Ovary (tissue), 3 donors: ENCODE data around the gene GAK.

Experiments used
- CTCF ChIP-seq, 3 donors: fragments of 450-650 bp in 2 of 3; fragments of 200-600 bp in 1 of 3; IDR thresholded peaks; one replicate each; pipeline versions ENCODE4 v1.5.1 to v1.8.0; 2016 to 2022; ENCODE audit warnings: antibody characterized with exemption in 3 of 3, mild to moderate bottlenecking in 1 of 3
- EP300 ChIP-seq: sonication (generic); formaldehyde crosslinking; IDR thresholded peaks from one replicate; pipeline ENCODE4 v1.6.1; 2017; ENCODE audit warnings: antibody characterized with exemption
- donor health status: DM: no; HTN: no; CAD: no.

DNA sequence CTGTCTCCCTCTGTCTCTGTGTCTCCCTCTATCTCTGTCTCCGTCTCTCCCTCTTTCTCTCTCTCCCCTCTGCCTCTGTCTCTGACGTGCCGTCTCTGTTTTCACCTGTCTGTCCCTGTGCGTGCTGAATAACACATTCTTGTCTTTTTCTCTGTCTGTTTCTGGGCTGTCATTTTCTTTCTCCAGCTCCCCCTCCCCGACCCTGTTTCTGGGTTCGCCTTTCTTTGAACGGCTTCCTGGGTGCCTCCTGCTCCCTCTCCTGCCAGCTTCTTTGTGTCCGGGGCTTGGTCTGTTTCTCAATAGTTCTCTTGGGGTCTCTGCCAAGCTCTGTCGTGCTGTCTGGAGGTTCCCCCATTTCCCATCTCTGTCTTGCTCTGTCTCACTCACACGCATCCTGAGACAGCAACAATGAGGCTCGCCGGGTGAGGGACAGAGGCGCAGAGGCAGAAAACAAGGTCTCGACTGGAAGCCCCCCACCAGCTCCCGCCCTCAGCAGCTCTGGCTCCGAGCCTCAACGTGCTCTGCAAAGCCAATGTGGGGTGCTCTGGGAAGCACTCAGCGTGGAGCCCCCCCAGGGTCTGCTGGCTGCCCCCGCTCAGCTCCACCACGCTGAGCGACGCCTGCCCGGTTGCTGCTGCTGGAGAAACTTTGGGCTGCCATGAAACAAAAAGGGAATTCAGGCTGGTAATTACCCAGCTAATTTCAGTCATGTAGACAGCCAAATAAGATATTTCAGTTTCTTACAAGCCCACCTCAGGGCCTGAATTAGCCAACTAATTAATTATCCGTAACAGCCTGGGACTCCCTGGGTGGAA lies 109.5 kb downstream of the GAK start:
- TF ChIP-seq CTCF (IDR thresholded peaks at IDR 0.05) (no peak), EP300 (no peak)
